Measurements from ENCODE around the gene USP53. TPM values are rescaled to one million over a fixed set of nuclear protein-coding genes. Genes with fewer than 3 reads are reported as not detected.

USP53 gene
- total and polyA plus RNA-seq, 10 of the 15 experiments (the other 5 are each of a cell fraction or from before 2014, with no cell fraction given) = 0.23 to 4.0 (median 2.7) TPM

DNA sequence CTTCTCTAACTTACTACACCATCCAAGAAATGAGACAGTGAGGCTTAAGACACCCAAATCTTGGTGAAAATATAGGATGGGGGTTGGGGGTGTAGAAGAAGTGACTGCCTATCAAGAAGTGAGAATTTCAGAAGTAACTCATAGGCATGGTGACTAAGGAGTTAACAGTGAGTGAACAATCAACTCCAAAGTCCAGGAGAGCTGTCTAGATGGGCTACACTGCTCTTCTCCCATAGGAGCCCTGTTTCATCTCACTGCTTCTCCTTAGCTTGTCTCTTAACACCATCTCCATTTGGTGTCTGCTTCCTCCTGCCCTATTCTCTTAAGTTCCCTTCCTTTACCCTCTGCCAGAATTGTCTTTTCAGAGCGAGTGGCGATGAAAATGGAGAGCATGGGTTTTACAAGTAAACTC, 86.8 kb downstream of the USP53 start:
- Histone ChIP-seq H3K79me2 (ENCODE audit: control insufficient read depth, insufficient read depth, low read length) (peaks cover 26% of the 10 kb centered on the region), H2AFZ (ENCODE audit: control insufficient read depth, low read depth, low read length) (peak overlapping the region; percentile 96; the same call in 1 of the 2 replicates), H4K20me1 (ENCODE audit: control insufficient read depth, insufficient read depth) (no peaks in the 10 kb centered on the region), H3K27me3 (replicated peaks in 1 of 2; ENCODE audit: control insufficient read depth in 2 of 2, insufficient read depth in 2 of 2, low read length in 1 of 2) (no peaks in the 10 kb centered on the region), H3K4me1 (ENCODE audit: control insufficient read depth, insufficient read depth, low read length) (no peaks in the 10 kb centered on the region), H3K36me3 (ENCODE audit: control insufficient read depth in 2 of 2, insufficient read depth in 2 of 2, low read length in 1 of 2) (no peaks in the 10 kb centered on the region), H3K4me2 (ENCODE audit: control insufficient read depth, insufficient read depth) (peak overlapping the region; percentile 64), H3K9me3 (replicated peaks; ENCODE audit: control insufficient read depth, insufficient read depth, low read length) (no peaks in the 10 kb centered on the region; the same call in 2 of the 3 replicates), H3K9ac (ENCODE audit: control insufficient read depth, insufficient read depth, low read length) (peak overlapping the region; percentile 88), H3K27ac (ENCODE audit: control insufficient read depth, insufficient read depth) (peak overlapping the region; percentile 77), H3K4me3 (peak overlapping the region; percentile 92)
- POLR2A ChIA-PET = interaction anchor here (1.4 to 1.6 kb wide), 2 partner anchors 11 to 39 kb away, joined by 4 to 5 read pairs; no protein-coding TSS in a partner anchor
- intact Hi-C loops (cut with micrococcal nuclease; ENCODE audit: unreplicated experiment) = no loop called here
- FAIRE-seq = no peak
- WGBS (ENCODE audit: insufficient coverage, insufficient replicate concordance, low lambda C conversion rate, missing lambda C conversion rate) = 0% methylated on average over 2 of the region's 2 CpGs
- no peak for DNase-seq (ENCODE audit: low read depth, low spot score)
- no TSS peak for BruUV-seq (replicated peaks)
- CTCF ChIA-PET = interaction anchor here (1.0 to 3.2 kb wide), 7 partner anchors 8 to 329 kb away, joined by 3 to 18 read pairs (median 4); partner anchors contain the start of gene PDE5A
- in situ Hi-C loops (cut with MboI) = loop anchor here (10.0 kb wide), 1 partner anchor 534 kb away; no protein-coding TSS in a partner anchor
- RAD21 ChIA-PET (ENCODE audit: unreplicated experiment) = interaction anchor here (1.0 kb wide), 1 partner anchor 614 kb away, joined by 3 read pairs; the partner anchor contains the start of gene METTL14
- SMC1A ChIA-PET (ENCODE audit: uncharacterized antibody, unreplicated experiment) = interaction anchor here (0.6 to 1.9 kb wide), 8 partner anchors 9 to 354 kb away, joined by 3 to 10 read pairs (median 3); partner anchors contain the start of gene USP53
- TF ChIP-seq CHD1 (IDR thresholded peaks at IDR 0.05; ENCODE audit: low read depth, low read length) (no peak), ZSCAN29 (IDR thresholded peaks at IDR 0.05) (no peak), CBFB (IDR thresholded peaks at IDR 0.05; ENCODE audit: low read depth) (no peak), RB1 (IDR thresholded peaks at IDR 0.05; ENCODE audit: borderline replicate concordance) (no peak), TCF3 (IDR thresholded peaks at IDR 0.05; ENCODE audit: borderline replicate concordance, insufficient read depth, low read depth, low read length) (no peak), NR2C1 (IDR thresholded peaks at IDR 0.05) (no peak), SRF (IDR thresholded peaks at IDR 0.05; ENCODE audit: low read depth in 2 of 2, low read length in 2 of 2) (no peak), SMARCA5 (IDR thresholded peaks at IDR 0.05) (no peak), ASH2L (IDR thresholded peaks at IDR 0.05; ENCODE audit: borderline replicate concordance, low read depth) (no peak), ZBED1 (IDR thresholded peaks at IDR 0.05; ENCODE audit: borderline replicate concordance) (no peak)
- TF ChIP-seq, protein P1, sequence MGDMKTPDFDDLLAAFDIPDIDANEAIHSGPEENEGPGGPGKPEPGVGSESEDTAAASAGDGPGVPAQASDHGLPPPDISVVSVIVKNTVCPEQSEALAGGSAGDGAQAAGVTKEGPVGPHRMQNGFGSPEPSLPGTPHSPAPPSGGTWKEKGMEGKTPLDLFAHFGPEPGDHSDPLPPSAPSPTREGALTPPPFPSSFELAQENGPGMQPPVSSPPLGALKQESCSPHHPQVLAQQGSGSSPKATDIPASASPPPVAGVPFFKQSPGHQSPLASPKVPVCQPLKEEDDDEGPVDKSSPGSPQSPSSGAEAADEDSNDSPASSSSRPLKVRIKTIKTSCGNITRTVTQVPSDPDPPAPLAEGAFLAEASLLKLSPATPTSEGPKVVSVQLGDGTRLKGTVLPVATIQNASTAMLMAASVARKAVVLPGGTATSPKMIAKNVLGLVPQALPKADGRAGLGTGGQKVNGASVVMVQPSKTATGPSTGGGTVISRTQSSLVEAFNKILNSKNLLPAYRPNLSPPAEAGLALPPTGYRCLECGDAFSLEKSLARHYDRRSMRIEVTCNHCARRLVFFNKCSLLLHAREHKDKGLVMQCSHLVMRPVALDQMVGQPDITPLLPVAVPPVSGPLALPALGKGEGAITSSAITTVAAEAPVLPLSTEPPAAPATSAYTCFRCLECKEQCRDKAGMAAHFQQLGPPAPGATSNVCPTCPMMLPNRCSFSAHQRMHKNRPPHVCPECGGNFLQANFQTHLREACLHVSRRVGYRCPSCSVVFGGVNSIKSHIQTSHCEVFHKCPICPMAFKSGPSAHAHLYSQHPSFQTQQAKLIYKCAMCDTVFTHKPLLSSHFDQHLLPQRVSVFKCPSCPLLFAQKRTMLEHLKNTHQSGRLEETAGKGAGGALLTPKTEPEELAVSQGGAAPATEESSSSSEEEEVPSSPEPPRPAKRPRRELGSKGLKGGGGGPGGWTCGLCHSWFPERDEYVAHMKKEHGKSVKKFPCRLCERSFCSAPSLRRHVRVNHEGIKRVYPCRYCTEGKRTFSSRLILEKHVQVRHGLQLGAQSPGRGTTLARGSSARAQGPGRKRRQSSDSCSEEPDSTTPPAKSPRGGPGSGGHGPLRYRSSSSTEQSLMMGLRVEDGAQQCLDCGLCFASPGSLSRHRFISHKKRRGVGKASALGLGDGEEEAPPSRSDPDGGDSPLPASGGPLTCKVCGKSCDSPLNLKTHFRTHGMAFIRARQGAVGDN (IDR thresholded peaks at IDR 0.05) = no peak
- TF ChIP-seq, protein P2, sequence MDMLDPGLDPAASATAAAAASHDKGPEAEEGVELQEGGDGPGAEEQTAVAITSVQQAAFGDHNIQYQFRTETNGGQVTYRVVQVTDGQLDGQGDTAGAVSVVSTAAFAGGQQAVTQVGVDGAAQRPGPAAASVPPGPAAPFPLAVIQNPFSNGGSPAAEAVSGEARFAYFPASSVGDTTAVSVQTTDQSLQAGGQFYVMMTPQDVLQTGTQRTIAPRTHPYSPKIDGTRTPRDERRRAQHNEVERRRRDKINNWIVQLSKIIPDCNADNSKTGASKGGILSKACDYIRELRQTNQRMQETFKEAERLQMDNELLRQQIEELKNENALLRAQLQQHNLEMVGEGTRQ (IDR thresholded peaks at IDR 0.05; ENCODE audit: borderline replicate concordance, low read depth, low read length) = no peak
- TF ChIP-seq, protein P3, sequence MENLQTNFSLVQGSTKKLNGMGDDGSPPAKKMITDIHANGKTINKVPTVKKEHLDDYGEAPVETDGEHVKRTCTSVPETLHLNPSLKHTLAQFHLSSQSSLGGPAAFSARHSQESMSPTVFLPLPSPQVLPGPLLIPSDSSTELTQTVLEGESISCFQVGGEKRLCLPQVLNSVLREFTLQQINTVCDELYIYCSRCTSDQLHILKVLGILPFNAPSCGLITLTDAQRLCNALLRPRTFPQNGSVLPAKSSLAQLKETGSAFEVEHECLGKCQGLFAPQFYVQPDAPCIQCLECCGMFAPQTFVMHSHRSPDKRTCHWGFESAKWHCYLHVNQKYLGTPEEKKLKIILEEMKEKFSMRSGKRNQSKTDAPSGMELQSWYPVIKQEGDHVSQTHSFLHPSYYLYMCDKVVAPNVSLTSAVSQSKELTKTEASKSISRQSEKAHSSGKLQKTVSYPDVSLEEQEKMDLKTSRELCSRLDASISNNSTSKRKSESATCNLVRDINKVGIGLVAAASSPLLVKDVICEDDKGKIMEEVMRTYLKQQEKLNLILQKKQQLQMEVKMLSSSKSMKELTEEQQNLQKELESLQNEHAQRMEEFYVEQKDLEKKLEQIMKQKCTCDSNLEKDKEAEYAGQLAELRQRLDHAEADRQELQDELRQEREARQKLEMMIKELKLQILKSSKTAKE (IDR thresholded peaks at IDR 0.05; ENCODE audit: low read depth, poor library complexity, severe bottlenecking) = no peak
- peak; percentile 4; the same call in 1 of the 3 replicates for ATAC-seq

Measured in GM12878 (cell line).